ENCODE data around the gene DOLPP1.

DNA sequence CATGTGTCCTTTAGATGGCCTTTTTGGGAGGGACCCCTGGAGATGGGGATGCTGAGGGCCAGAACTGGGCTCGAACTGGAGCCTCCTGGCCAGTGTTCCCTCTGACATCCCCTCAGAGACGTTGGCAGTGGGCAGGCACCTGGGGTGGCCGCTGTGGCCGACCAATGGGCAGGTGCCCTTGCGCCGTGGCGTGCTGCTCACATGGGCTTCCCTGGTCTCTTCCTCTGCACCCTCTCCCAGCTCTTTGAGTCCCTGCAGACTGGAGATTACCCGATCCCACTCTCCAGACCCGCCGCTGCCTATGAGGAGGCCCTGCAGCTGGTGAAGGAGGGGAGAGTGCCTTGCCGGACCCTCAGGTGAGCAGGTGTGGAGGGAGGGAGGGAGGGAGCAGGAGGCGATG is 19.9 kb upstream of the DOLPP1 start:
- TF ChIP-seq POLR2AphosphoS5 (IDR thresholded peaks at IDR 0.05; ENCODE audit: low read depth, low read length), result no peak
- TF ChIP-seq FOSL1 (IDR thresholded peaks at IDR 0.05; ENCODE audit: insufficient read depth, low read depth, low read length), result no peak

Measured in H1 (cell line).